HG03108 (cell line): ENCODE data around the gene PRKAR1B.

Experiments used
- ATAC-seq: cut with Tn5 transposase; IDR thresholded peaks from one replicate; pipeline ENCODE4 v1.9.1; 2021; ENCODE audit warnings: moderate library complexity; ENCODE audit not compliant: unreplicated experiment

PRKAR1B gene

GRCh38 chr7:548401-548800 is 178.7 kb downstream of the PRKAR1B start:
- no peak for ATAC-seq

- ATAC-seq, result no peak
Measured at GRCh38 chr7:545470-545869, 181.6 kb downstream of the PRKAR1B start.

GRCh38 chr7:544338-545221 is 182.5 kb downstream of the PRKAR1B start:
- no peak for ATAC-seq

- ATAC-seq, result no peak
Measured at GRCh38 chr7:543501-544337, 183.4 kb downstream of the PRKAR1B start.

DNA sequence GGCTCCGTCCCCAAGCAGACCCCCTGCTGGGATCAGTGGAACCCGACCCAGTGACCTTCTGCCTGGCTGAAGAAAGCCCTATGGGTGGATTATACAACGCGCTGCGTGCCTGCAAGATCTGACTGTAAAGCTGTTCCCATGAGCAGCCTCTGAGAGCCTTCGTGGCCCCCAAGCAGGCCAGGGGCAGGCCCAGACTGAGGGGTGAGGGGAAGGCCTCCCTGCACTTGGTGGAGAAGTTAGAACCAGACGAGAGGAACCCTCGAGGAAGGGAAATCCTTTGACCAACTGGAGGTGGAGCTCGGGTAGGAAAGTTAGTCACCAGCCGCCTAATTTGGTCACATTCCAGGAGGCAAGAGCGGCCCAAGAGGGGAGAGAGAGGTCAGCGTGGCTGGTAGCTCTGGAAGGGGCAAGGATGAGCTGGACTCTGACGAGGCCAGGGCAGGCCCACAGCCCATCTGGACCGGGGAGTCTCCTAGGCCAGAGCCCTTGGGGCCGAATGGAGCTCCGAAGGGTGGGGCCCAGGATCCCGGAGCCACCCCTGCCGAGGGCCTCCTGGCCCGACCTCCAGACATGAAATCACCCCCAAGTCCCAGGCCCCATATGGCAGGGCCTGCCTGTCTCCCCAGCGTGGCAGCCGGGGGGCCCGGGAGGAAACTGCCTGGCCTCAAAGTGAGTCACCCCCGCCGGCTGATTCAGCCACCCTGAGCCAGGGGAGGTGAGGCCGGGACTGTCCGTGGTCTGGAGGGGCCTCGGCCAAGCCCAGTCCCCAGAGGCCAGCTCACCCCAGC is 184.2 kb downstream of the PRKAR1B start:
- no peak for ATAC-seq

GRCh38 chr7:542131-542712 is 184.9 kb downstream of the PRKAR1B start:
- no peak for ATAC-seq

GRCh38 chr7:541661-542060 is 185.4 kb downstream of the PRKAR1B start:
- no peak for ATAC-seq

GRCh38 chr7:540997-541396 is 186.1 kb downstream of the PRKAR1B start:
- no peak for ATAC-seq

DNA sequence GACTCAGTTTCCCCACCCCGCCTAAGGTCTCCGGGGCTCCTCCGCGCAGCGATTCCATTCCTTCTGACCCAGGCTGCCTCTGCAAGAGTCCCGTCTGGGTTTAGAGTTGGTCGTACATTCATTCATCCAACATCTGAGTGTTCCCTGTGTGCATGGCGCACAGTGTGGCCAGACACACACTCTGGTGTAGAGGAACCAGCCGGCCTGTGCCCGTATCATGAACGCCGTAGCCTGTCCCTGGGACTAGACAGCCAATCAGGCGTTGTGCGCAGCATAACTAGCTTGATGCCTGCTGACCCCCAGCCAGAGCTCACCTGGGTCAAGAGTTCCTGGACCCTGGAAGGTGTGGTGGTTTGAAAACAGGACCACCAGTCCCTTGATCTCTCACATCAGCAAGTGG is 186.5 kb downstream of the PRKAR1B start:
- ATAC-seq, result no peak

DNA sequence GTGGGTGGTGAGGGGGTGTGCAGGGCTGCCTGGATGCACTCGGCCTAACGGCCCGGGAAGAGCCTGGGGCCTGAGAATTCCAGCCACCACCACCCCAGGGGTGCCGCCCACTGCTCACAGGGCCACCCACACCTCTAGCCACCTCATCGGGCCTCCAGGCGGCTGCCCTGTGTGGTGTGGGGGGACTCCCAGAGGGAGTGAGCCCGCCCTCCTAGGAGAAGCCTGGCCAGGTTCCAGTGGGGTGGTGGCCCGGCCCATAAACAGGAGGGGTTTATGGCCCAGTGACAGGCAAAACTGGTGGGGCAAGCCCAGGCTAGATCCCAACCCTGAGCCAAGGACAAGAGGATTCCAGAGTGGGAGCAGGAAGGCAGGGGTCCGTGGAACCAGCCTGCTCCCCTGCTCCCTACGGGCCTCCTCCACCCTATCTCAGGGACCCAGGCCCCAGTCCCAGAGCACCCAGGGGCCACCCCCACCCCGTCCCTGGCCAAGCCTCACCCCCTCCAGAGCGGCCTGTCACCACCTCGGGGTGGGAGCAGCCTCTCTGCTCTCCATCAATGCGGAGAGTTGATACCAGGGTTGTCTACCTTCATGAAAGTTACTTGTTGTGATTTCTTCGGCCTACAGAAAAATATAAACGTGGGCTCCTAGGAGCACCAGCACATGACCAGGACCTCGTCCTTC is 187.2 kb downstream of the PRKAR1B start:
- ATAC-seq, result no peak

GRCh38 chr7:538764-539685 is 188.1 kb downstream of the PRKAR1B start:
- no peak for ATAC-seq

DNA sequence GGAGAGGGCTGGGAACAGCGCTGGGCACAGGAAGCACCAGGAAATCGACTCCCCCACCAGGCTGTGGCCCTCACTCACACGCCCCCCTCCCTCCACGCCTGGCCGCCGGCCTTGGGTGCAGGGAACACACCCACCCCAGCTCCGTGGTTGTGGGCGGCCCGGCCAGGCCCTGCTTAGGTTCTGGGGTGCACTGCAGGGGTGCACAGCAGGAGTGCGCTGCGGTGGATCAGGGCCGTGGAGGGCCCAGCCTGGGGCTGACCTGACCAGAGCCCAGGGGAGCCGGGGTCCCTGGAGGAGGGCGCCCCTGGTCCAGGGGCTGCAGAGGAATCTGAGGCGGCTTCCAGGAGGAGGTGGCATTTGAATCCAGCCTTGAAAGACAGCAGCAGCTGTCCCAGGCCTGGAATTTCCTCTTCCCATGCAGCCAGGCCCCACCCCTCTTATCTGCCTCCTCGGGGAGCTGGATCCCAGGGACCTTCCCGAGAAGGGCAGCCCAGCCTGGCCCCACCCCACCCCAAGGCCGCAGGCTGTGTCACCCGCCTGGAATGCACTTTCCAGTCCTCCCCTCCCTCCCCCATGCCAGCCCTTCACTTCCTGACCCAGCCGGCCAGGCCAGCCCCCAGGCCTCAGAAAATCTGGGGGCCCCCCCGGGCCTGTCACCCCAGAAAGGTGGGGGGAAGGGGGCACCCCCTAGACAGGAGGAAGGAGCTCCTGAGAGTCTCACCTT is 189.0 kb downstream of the PRKAR1B start:
- ATAC-seq, result no peak

GRCh38 chr7:536231-536630 is 190.8 kb downstream of the PRKAR1B start:
- ATAC-seq, result no peak

DNA sequence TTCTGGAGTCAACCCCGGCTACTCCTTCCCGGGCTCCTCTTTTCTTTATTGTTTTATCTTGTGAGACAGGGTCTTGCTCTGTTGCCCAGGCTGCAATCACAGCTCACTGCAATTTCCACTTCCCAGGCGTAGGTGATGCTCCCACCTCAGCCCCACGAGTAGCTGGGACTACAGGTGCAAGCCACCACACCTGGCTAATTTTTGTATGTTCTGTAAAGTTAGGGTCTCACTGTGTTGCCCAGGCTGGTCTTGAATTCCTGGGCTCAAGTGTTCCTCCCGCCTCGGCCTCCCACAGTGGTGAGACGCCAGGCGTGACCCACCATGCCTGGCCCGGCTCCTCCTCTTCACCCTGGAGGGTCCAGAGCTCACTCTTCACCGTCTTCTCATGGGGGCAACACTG is 192.1 kb downstream of the PRKAR1B start:
- no peak for ATAC-seq

DNA sequence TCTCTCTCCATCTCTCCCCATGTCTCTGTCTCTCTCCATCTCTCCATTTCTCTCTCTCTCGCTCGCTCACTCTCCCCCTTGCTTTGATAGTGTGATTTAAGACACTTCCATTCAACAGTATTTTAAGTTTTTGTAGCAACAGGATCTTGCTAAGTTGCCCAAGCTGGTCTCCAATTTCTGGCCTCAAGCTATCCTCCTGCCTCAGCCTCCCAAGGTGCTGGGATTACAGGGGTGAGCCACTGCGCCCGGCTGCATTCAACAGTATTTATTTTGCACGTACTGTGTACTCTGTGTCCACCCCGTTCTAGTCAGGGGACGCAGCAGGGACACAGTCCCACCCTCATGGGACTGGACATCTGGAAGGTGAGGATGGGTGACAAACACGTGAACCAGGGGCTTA is 193.0 kb downstream of the PRKAR1B start:
- ATAC-seq, result no peak

- ATAC-seq, result no peak
Measured at GRCh38 chr7:533266-533665, 193.8 kb downstream of the PRKAR1B start.

- ATAC-seq, result no peak
Measured at GRCh38 chr7:532379-533143, 194.5 kb downstream of the PRKAR1B start.

- no peak for ATAC-seq
Measured at GRCh38 chr7:531777-532176, 195.3 kb downstream of the PRKAR1B start.
